A549 (cell line): Measurements from ENCODE around the gene RAB23. TPM values are rescaled to one million over a fixed set of nuclear protein-coding genes. Genes with fewer than 3 reads are reported as not detected.

Experiments used
- ATAC-seq, 2 experiments: fragments of 200-7000 bp in 1 of 2; fragments of >200 bp in 1 of 2; cut with Nextera tagmentation in 1 of 2; cut with Tn5 transposase in 1 of 2; 3 replicates each; pipeline versions ENCODE4 v1.8.0 to v1.9.1; 2018 to 2020; ENCODE audit warnings: mild to moderate bottlenecking in 1 of 2, moderate library complexity in 1 of 2
- CTCF ChIA-PET: fragments of 300-600 bp; sonication (Branson Sonifier 250); formaldehyde crosslinking; extraction: SDS; loops from one replicate; lab custom pipeline; 2021; ENCODE audit warnings: antibody characterized with exemption, inconsistent platforms; lab: Yijun Ruan, JAX
- POLR2A ChIA-PET: fragments of 350-600 bp; formaldehyde crosslinking; extraction: SDS; loops from one replicate; lab custom pipeline; 2021; ENCODE audit warnings: antibody characterized with exemption, inconsistent platforms; lab: Yijun Ruan, JAX
- DNase-seq, 2 experiments: peaks; one replicate each; pipeline versions ENCODE4 v3.0.0 to v3.0.0-alpha.2; 2011 to 2016; ENCODE audit warnings: low read depth in 1 of 2, low spot score in 1 of 2
- FAIRE-seq: peaks from 2 replicates; lab custom pipeline; 2011; peaks lifted over from hg19 to GRCh38; lab: Jason Lieb, UNC
- H3K27ac ChIP-seq, 2 experiments: fragments of >200 bp; sonication (Bioruptor Twin); formaldehyde crosslinking; 3 replicates each; pipeline ENCODE4 v1.5.1; 2016 to 2017
- H3K4me1 ChIP-seq: fragments of >200 bp; sonication (Bioruptor Twin); formaldehyde crosslinking; 3 replicates; pipeline ENCODE4 v1.6.1; 2016
- H3K4me2 ChIP-seq: fragments of >200 bp; sonication (Bioruptor Twin); formaldehyde crosslinking; 3 replicates; pipeline ENCODE4 v1.6.1; 2016
- H3K4me3 ChIP-seq: fragments of >200 bp; sonication (Bioruptor Twin); formaldehyde crosslinking; 3 replicates; pipeline ENCODE4 v1.5.1; 2016
- H3K9me3 ChIP-seq: fragments of >200 bp; sonication (Bioruptor Twin); formaldehyde crosslinking; 3 replicates; pipeline ENCODE4 v1.6.1; 2016
- CBX2 ChIP-seq: fragments of 200-600 bp; sonication (generic); IDR thresholded peaks from 2 replicates; pipeline ENCODE4 v1.6.1; 2016; ENCODE audit warnings: low read depth, mild to moderate bottlenecking, borderline replicate concordance
- CBX8 ChIP-seq: fragments of 200-600 bp; sonication (generic); IDR thresholded peaks from 2 replicates; pipeline ENCODE4 v1.6.1; 2016
- CEBPB ChIP-seq, 2 experiments: fragments of >200 bp in 1 of 2; sonication (Bioruptor Twin) in 1 of 2; formaldehyde crosslinking in 1 of 2; IDR thresholded peaks; 2 replicates each; pipeline ENCODE4 v1.6.1; 2012 to 2016
- CHD2 ChIP-seq: fragments of 150-350 bp; IDR thresholded peaks from 2 replicates; pipeline ENCODE4 v1.6.1; 2014; ENCODE audit warnings: low read length; ENCODE audit not compliant: partially characterized antibody
- CHD4 ChIP-seq: fragments of 200-600 bp; sonication (generic); IDR thresholded peaks from 2 replicates; pipeline ENCODE4 v1.6.1; 2016; ENCODE audit warnings: antibody characterized with exemption, mild to moderate bottlenecking, borderline replicate concordance
- EHMT2 ChIP-seq: fragments of 200-600 bp; sonication (generic); IDR thresholded peaks from 2 replicates; pipeline ENCODE4 v1.6.1; 2016; ENCODE audit warnings: antibody characterized with exemption, low read depth, mild to moderate bottlenecking, moderate library complexity
- FOSL2 ChIP-seq, 2 experiments: fragments of 450-650 bp in 1 of 2; fragments of >200 bp in 1 of 2; sonication (Bioruptor Twin) in 1 of 2; formaldehyde crosslinking; IDR thresholded peaks; 2 replicates each; pipeline versions ENCODE4 v1.5.0 to v1.6.1; 2016 to 2020; ENCODE audit warnings: mild to moderate bottlenecking in 1 of 2, moderate library complexity in 1 of 2
- GATA3 ChIP-seq: IDR thresholded peaks from 2 replicates; pipeline ENCODE4 v1.6.1; 2012; ENCODE audit warnings: borderline replicate concordance
- HOXA7 ChIP-seq: fragments of 250-450 bp; sonication (Bioruptor Pico); IDR thresholded peaks from 2 replicates; pipeline ENCODE4 v1.5.0; 2020; ENCODE audit warnings: mild to moderate bottlenecking, moderate library complexity
- HOXB5 ChIP-seq: fragments of 250-450 bp; sonication (Bioruptor Pico); IDR thresholded peaks from 2 replicates; pipeline ENCODE4 v1.5.0; 2020; ENCODE audit warnings: mild to moderate bottlenecking, moderate library complexity
- JUN ChIP-seq, 2 experiments: fragments of >200 bp; sonication (Bioruptor Twin); formaldehyde crosslinking; IDR thresholded peaks; 2 replicates in 1 of 2; 3 replicates in 1 of 2; pipeline ENCODE4 v1.6.1; 2016 to 2017
- KDM1A ChIP-seq: fragments of 200-600 bp; sonication (generic); IDR thresholded peaks from 2 replicates; pipeline ENCODE4 v1.6.1; 2016; ENCODE audit warnings: low read depth, mild to moderate bottlenecking
- KDM5A ChIP-seq: fragments of 200-600 bp; sonication (generic); IDR thresholded peaks from 2 replicates; pipeline ENCODE4 v1.6.1; 2016; ENCODE audit warnings: antibody characterized with exemption, mild to moderate bottlenecking
- MAZ ChIP-seq: fragments of 150-350 bp; IDR thresholded peaks from 2 replicates; pipeline ENCODE4 v1.6.1; 2014; ENCODE audit warnings: antibody characterized with exemption, low read depth, low read length, borderline replicate concordance
- NFE2L2 ChIP-seq: fragments of 150-350 bp; conservative IDR thresholded peaks from 2 replicates; pipeline ENCODE4 v1.6.1; 2014; ENCODE audit warnings: low read length
- NR3C1 ChIP-seq: fragments of >200 bp; sonication (Bioruptor Twin); formaldehyde crosslinking; IDR thresholded peaks from 3 replicates; pipeline ENCODE4 v1.6.1; 2017
- PHF8 ChIP-seq: fragments of 200-600 bp; sonication (generic); IDR thresholded peaks from 2 replicates; pipeline ENCODE4 v1.6.1; 2016; ENCODE audit warnings: low read depth, mild to moderate bottlenecking, antibody characterized with exemption, moderate library complexity, borderline replicate concordance
- POLR2A ChIP-seq: IDR thresholded peaks from 2 replicates; pipeline ENCODE4 v1.6.1; 2012; ENCODE audit warnings: mild to moderate bottlenecking, low read length
- POLR2AphosphoS2 ChIP-seq: conservative IDR thresholded peaks from 2 replicates; pipeline ENCODE4 v1.6.1; 2012; ENCODE audit warnings: low read length, improper control_type of control experiment, inconsistent platforms
- RAD21 ChIP-seq, 2 experiments: fragments of >200 bp in 1 of 2; sonication (Bioruptor Twin) in 1 of 2; formaldehyde crosslinking in 1 of 2; IDR thresholded peaks in 1 of 2; conservative IDR thresholded peaks in 1 of 2; 2 replicates in 1 of 2; 3 replicates in 1 of 2; pipeline ENCODE4 v1.6.1; 2012 to 2018; ENCODE audit warnings: inconsistent platforms in 1 of 2
- SMC3 ChIP-seq: fragments of >200 bp; sonication (Bioruptor Twin); formaldehyde crosslinking; IDR thresholded peaks from 3 replicates; pipeline ENCODE4 v1.6.1; 2018; ENCODE audit warnings: inconsistent platforms
- SREBF2 ChIP-seq: fragments of 450-650 bp; IDR thresholded peaks from 2 replicates; pipeline ENCODE4 v1.6.1; 2014; ENCODE audit warnings: mild to moderate bottlenecking, moderate library complexity
- ZFP36 ChIP-seq: fragments of 450-650 bp; IDR thresholded peaks from 2 replicates; pipeline ENCODE4 v1.6.1; 2014; ENCODE audit warnings: borderline replicate concordance; ENCODE audit not compliant: partially characterized antibody
- ZNF302 ChIP-seq: fragments of 250-450 bp; sonication (Bioruptor Pico); IDR thresholded peaks from 2 replicates; pipeline ENCODE4 v1.9.0; 2021; ENCODE audit warnings: inconsistent platforms, mild to moderate bottlenecking, moderate library complexity
- WGBS: methylation state at CpG from one replicate; pipeline ENCODE4 v1.1.6; 2017; ENCODE audit errors: missing lambda C conversion rate; 5-methylcytosine and 5-hydroxymethylcytosine counted together
- polyA plus RNA-seq, 4 experiments: library from polyadenylated mRNA; depleted of rRNA in 3 of 4; stranded (reverse); fragments of >200 nt; fragmentation: RNase III in 1 of 4; extraction: RNeasy Plus Mini Kit Qiagen cat#74134 plus additional on column Dnase treatment in 1 of 4; gene quantifications; 2 replicates in 3 of 4; 3 replicates in 1 of 4; pipeline ENCODE4 v1.2.3, GENCODE V29; 2011 to 2017
- TF ChIP-seq, protein P1 (sequence below): fragments of 450-650 bp; IDR thresholded peaks from 2 replicates; pipeline ENCODE4 v1.6.1; 2014; ENCODE audit warnings: antibody characterized with exemption
- TF ChIP-seq, protein P2 (sequence below): fragments of >200 bp; sonication (Bioruptor Twin); formaldehyde crosslinking; IDR thresholded peaks from 3 replicates; pipeline ENCODE4 v1.5.1; 2016
- TF ChIP-seq, protein P3 (sequence below): IDR thresholded peaks from 2 replicates; pipeline ENCODE4 v1.6.1; 2012
- TF ChIP-seq, protein P4 (sequence below): IDR thresholded peaks from 2 replicates; pipeline ENCODE4 v1.6.1; 2012; ENCODE audit warnings: low read depth, borderline replicate concordance
- TF ChIP-seq, protein P5 (sequence below): fragments of >200 bp; sonication (Bioruptor Twin); formaldehyde crosslinking; IDR thresholded peaks from 2 replicates; pipeline ENCODE4 v1.6.1; 2016
- TF ChIP-seq, protein P6 (sequence below): fragments of 250-450 bp; sonication (Bioruptor Pico); IDR thresholded peaks from 2 replicates; pipeline ENCODE4 v1.5.0; 2021; ENCODE audit warnings: mild to moderate bottlenecking, moderate library complexity, borderline replicate concordance
- TF ChIP-seq, protein P7 (sequence below): fragments of >200 bp; sonication (Bioruptor Twin); formaldehyde crosslinking; IDR thresholded peaks from 3 replicates; pipeline ENCODE4 v1.6.1; 2016
- TF ChIP-seq, protein P8 (sequence below): IDR thresholded peaks from 2 replicates; pipeline ENCODE4 v1.6.1; 2012

RAB23 gene
- polyA plus RNA-seq, 2 of the 4 experiments (the other 2 are of a cell fraction) = 8.6 to 21.5 TPM

DNA sequence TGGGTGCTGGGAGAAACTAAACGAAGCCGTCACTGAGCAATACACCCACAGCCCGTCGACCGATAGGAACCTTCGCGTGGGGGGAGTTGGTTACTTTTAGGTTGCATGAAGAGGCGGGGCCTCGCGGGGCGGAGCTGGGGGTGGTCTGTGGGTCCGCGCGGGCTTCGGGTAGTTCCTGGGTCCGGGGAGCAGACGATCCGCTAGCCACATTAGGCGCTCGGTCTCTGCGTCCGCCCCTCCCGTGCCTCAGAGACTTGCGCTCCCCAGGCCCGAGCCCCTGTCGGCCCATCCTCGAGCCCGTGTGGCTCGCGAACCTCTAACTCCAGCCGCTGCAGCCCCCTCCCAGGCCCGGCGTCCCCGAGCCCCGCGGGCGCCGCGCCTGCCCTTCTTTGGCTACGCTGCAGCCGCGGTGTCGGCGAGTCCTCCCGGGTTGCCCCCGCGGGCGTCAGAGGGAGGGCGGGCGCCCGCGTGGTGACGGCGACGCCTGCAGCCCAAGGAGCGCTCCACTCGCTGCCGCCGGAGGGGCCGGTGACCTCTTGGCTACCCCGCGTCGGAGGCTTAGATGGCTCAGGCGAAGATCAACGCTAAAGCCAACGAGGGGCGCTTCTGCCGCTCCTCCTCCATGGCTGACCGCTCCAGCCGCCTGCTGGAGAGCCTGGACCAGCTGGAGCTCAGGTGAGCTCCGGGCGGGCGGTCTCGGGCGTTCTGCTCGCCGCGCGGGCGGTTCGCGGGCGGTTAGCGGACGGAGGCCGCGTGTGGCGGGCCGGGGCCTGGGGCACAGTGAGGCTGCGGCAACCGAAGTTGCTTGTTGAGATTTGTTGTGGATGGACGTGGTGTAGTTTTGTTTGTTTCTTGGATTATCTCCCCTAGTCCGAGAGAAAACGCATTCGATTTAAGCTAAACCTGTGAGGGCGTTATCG is 49.7 kb downstream of the RAB23 start, which contains the start of gene BAG2:
TSS of gene BAG2 (plus strand) at position 191 of the 920 bp plus-strand sequence. CDS start at position 563, 372 bp downstream.
- ChIA-PET POLR2A (interaction anchor here (0.6 to 2.1 kb wide), 5 partner anchors 10 to 217 kb away, joined by 3 to 14 read pairs (median 6); partner anchors contain the start of genes BEND6 and PRIM2), CTCF (interaction anchor here (0.8 to 1.5 kb wide), 5 partner anchors 53 to 270 kb away, joined by 3 to 6 read pairs (median 5); partner anchors contain the start of gene BEND6)
- ATAC-seq (peak; percentile 93 to 94), FAIRE-seq (no peak), DNase-seq (peak; percentile 61 to 85)
- Histone ChIP-seq H3K4me3 (peak within 1 kb of the TSS; percentile 55), H3K9me3 (no peaks in the 10 kb centered on the region), H3K4me2 (peak within 1 kb of the TSS; percentile 99), H3K27ac (peak within 1 kb of the TSS; percentile 92 to 99), H3K4me1 (peaks cover 30% of the 10 kb centered on the region)
- 2% methylated on average over 46 of the region's 97 CpGs for WGBS
- TF ChIP-seq, protein P1, sequence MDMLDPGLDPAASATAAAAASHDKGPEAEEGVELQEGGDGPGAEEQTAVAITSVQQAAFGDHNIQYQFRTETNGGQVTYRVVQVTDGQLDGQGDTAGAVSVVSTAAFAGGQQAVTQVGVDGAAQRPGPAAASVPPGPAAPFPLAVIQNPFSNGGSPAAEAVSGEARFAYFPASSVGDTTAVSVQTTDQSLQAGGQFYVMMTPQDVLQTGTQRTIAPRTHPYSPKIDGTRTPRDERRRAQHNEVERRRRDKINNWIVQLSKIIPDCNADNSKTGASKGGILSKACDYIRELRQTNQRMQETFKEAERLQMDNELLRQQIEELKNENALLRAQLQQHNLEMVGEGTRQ = no peak
- TF ChIP-seq MAZ (no peak), NFE2L2 (no peak), SREBF2 (no peak), GATA3 (peak; percentile 28; the same call in 1 of the 2 replicates), ZNF302 (CRISPR knock-in tag) (no peak), CHD4 (no peak), FOSL2 (IDR thresholded peaks at IDR 0.05) (no peak), FOSL2 (CRISPR knock-in tag; IDR thresholded peaks at IDR 0.05) (no peak), JUN (IDR thresholded peaks at IDR 0.05) (peak in 1 of 2 experiments; percentile 92; a peak in 3 of 5 replicates), KDM5A (no peak), POLR2AphosphoS2 (no peak), HOXA7 (CRISPR knock-in tag) (no peak), CBX2 (no peak), EHMT2 (no peak), CBX8 (no peak), ZFP36 (no peak), PHF8 (peak; percentile 44; the same call in 1 of the 2 replicates), HOXB5 (CRISPR knock-in tag) (no peak), SMC3 (no peak), CEBPB (IDR thresholded peaks at IDR 0.05) (no peak), RAD21 (conservative IDR thresholded peaks at IDR 0.05 in 1 of 2, IDR thresholded peaks at IDR 0.05 in 1 of 2) (no peak), NR3C1 (no peak), POLR2A (peak; percentile 81), KDM1A (no peak), CHD2 (no peak)
- TF ChIP-seq, protein P2, sequence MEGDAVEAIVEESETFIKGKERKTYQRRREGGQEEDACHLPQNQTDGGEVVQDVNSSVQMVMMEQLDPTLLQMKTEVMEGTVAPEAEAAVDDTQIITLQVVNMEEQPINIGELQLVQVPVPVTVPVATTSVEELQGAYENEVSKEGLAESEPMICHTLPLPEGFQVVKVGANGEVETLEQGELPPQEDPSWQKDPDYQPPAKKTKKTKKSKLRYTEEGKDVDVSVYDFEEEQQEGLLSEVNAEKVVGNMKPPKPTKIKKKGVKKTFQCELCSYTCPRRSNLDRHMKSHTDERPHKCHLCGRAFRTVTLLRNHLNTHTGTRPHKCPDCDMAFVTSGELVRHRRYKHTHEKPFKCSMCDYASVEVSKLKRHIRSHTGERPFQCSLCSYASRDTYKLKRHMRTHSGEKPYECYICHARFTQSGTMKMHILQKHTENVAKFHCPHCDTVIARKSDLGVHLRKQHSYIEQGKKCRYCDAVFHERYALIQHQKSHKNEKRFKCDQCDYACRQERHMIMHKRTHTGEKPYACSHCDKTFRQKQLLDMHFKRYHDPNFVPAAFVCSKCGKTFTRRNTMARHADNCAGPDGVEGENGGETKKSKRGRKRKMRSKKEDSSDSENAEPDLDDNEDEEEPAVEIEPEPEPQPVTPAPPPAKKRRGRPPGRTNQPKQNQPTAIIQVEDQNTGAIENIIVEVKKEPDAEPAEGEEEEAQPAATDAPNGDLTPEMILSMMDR = no peak
- TF ChIP-seq, protein P3, sequence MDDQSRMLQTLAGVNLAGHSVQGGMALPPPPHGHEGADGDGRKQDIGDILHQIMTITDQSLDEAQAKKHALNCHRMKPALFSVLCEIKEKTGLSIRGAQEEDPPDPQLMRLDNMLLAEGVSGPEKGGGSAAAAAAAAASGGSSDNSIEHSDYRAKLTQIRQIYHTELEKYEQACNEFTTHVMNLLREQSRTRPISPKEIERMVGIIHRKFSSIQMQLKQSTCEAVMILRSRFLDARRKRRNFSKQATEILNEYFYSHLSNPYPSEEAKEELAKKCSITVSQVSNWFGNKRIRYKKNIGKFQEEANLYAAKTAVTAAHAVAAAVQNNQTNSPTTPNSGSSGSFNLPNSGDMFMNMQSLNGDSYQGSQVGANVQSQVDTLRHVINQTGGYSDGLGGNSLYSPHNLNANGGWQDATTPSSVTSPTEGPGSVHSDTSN = no peak
- TF ChIP-seq, protein P4, sequence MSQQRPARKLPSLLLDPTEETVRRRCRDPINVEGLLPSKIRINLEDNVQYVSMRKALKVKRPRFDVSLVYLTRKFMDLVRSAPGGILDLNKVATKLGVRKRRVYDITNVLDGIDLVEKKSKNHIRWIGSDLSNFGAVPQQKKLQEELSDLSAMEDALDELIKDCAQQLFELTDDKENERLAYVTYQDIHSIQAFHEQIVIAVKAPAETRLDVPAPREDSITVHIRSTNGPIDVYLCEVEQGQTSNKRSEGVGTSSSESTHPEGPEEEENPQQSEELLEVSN = peak; percentile 36
- TF ChIP-seq, protein P5, sequence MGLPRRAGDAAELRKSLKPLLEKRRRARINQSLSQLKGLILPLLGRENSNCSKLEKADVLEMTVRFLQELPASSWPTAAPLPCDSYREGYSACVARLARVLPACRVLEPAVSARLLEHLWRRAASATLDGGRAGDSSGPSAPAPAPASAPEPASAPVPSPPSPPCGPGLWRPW = no peak
- TF ChIP-seq, protein P6, sequence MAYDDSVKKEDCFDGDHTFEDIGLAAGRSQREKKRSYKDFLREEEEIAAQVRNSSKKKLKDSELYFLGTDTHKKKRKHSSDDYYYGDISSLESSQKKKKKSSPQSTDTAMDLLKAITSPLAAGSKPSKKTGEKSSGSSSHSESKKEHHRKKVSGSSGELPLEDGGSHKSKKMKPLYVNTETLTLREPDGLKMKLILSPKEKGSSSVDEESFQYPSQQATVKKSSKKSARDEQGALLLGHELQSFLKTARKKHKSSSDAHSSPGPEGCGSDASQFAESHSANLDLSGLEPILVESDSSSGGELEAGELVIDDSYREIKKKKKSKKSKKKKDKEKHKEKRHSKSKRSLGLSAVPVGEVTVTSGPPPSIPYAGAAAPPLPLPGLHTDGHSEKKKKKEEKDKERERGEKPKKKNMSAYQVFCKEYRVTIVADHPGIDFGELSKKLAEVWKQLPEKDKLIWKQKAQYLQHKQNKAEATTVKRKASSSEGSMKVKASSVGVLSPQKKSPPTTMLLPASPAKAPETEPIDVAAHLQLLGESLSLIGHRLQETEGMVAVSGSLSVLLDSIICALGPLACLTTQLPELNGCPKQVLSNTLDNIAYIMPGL (CRISPR knock-in tag) = no peak; the same call in 1 of the 2 replicates
- TF ChIP-seq, protein P7, sequence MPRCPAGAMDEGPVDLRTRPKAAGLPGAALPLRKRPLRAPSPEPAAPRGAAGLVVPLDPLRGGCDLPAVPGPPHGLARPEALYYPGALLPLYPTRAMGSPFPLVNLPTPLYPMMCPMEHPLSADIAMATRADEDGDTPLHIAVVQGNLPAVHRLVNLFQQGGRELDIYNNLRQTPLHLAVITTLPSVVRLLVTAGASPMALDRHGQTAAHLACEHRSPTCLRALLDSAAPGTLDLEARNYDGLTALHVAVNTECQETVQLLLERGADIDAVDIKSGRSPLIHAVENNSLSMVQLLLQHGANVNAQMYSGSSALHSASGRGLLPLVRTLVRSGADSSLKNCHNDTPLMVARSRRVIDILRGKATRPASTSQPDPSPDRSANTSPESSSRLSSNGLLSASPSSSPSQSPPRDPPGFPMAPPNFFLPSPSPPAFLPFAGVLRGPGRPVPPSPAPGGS = peak; percentile 26; the same call in 2 of the 3 replicates
- TF ChIP-seq, protein P8, sequence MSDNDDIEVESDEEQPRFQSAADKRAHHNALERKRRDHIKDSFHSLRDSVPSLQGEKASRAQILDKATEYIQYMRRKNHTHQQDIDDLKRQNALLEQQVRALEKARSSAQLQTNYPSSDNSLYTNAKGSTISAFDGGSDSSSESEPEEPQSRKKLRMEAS = peak; percentile 65; the same call in 1 of the 2 replicates
